ENCODE data around the gene PPIP5K2. TPM values are rescaled to one million over a fixed set of nuclear protein-coding genes. Genes with fewer than 3 reads are reported as not detected.

PPIP5K2 gene
- total and polyA plus RNA-seq, 2 of the 8 experiments (the other 6 are each of a cell fraction or from before 2014, with no cell fraction given) = 14.8 to 46.6 TPM

- no peak overlapping the region for H2BK12ac ChIP-seq (ENCODE audit: low read depth, low read length)
- no peaks in the 10 kb centered on the region for H3K23me2 ChIP-seq (ENCODE audit: low read depth, low read length)
- H4K5ac ChIP-seq (ENCODE audit: insufficient read length, low read depth, low read length) = no peak overlapping the region
- H3K79me2 ChIP-seq (ENCODE audit: control insufficient read depth in 1 of 2, insufficient read depth in 2 of 2, low read length in 2 of 2) = no peaks in the 10 kb centered on the region
- H2AK5ac ChIP-seq (ENCODE audit: low read depth, low read length) = no peak overlapping the region
- H3K36me3 ChIP-seq (ENCODE audit: control insufficient read depth in 2 of 4, insufficient read depth in 4 of 4, low read length in 3 of 4) = no peaks in the 10 kb centered on the region
- no peak overlapping the region for H2BK5ac ChIP-seq (ENCODE audit: low read depth, low read length)
- no peak overlapping the region for H4K91ac ChIP-seq (replicated peaks; ENCODE audit: insufficient read length, low read length)
- H3K4me1 ChIP-seq (replicated peaks in 1 of 4; ENCODE audit: control insufficient read depth in 3 of 4, insufficient read depth in 4 of 4, low read length in 3 of 4) = peaks cover 0 to 4% (median 3%) of the 10 kb centered on the region in 4 experiments; a peak in 5 of 7 replicates
- WGBS, 2 experiments (ENCODE audit: extremely low coverage in 1 of 2, insufficient coverage in 1 of 2, insufficient read length in 1 of 2, insufficient replicate concordance in 2 of 2, low coverage in 1 of 2, low lambda C conversion rate in 2 of 2, missing lambda C conversion rate in 1 of 2) = 79% methylated on average over 1 of the region's 1 CpG; no CpG with 5 or more reads in 1 of the 2 experiments
- no peak overlapping the region for H3K56ac ChIP-seq (replicated peaks; ENCODE audit: insufficient read length, low read depth, low read length)
- ChIA-PET CTCF (ENCODE audit: partially characterized antibody) (no interaction called here), POLR2A (ENCODE audit: partially characterized antibody) (no interaction called here)
- no peak overlapping the region for H2BK120ac ChIP-seq (replicated peaks; ENCODE audit: low read depth, low read length)
- no peaks in the 10 kb centered on the region for H4K20me1 ChIP-seq (replicated peaks in 1 of 2; ENCODE audit: control insufficient read depth in 1 of 2, insufficient read depth in 2 of 2, low read length in 2 of 2)
- no peak overlapping the region for H3K18ac ChIP-seq (ENCODE audit: extremely low read depth, low read length)
- H3K4me2 ChIP-seq (ENCODE audit: insufficient read depth in 1 of 2, low read depth in 2 of 2, low read length in 2 of 2) = no peak overlapping the region
- no peak overlapping the region for H3K9ac ChIP-seq (replicated peaks in 1 of 4; ENCODE audit: extremely low read depth in 1 of 4, low read depth in 3 of 4, low read length in 3 of 4)
- no peak for FAIRE-seq
- H3K9me3 ChIP-seq (ENCODE audit: insufficient read depth in 2 of 2, low read depth in 1 of 2, low read length in 1 of 2) = no peaks in the 10 kb centered on the region
- H3K4me3 ChIP-seq (ENCODE audit: extremely low read depth in 1 of 4, insufficient read depth in 2 of 4, low read depth in 3 of 4, low read length in 4 of 4) = no peak overlapping the region
- H3K23ac ChIP-seq (ENCODE audit: insufficient read length) = no peak overlapping the region
- no peaks in the 10 kb centered on the region for H3K79me1 ChIP-seq (ENCODE audit: low read depth, low read length)
- H3K27ac ChIP-seq (ENCODE audit: low read depth, low read length) = no peak overlapping the region
- DNase-seq (ENCODE audit: low read depth in 1 of 2, low spot score in 2 of 2) = no peak
- H4K8ac ChIP-seq (ENCODE audit: extremely low read depth, insufficient read depth, low read length) = no peak overlapping the region
- no peak overlapping the region for H2BK20ac ChIP-seq (ENCODE audit: low read length)
- H2BK15ac ChIP-seq (ENCODE audit: low read length) = no peak overlapping the region
- no peak overlapping the region for H3K4ac ChIP-seq (replicated peaks; ENCODE audit: insufficient read length, low read depth, low read length)
- H2AFZ ChIP-seq (ENCODE audit: low read length) = no peak overlapping the region
- H3K27me3 ChIP-seq (replicated peaks in 1 of 4; ENCODE audit: control insufficient read depth in 3 of 4, extremely low read depth in 1 of 4, insufficient read depth in 3 of 4, low read length in 3 of 4) = no peaks in the 10 kb centered on the region
- no peak overlapping the region for H3K14ac ChIP-seq (ENCODE audit: insufficient read length)
- no peak for TF ChIP-seq KDM4A (IDR thresholded peaks at IDR 0.05; ENCODE audit: low read depth, low read length, severe bottlenecking)
- no peak for TF ChIP-seq TAF7 (optimal IDR thresholded peaks at IDR 0.05; ENCODE audit: borderline replicate concordance, low read depth, low read length)
- TF ChIP-seq NANOG (IDR thresholded peaks at IDR 0.05; ENCODE audit: insufficient read depth, low read depth, low read length, poor library complexity, severe bottlenecking) = no peak
- TF ChIP-seq EGR1 (IDR thresholded peaks at IDR 0.05; ENCODE audit: borderline replicate concordance, low read depth, low read length) = no peak
- TF ChIP-seq BRCA1 (IDR thresholded peaks at IDR 0.05; ENCODE audit: low read depth, low read length) = no peak
- TF ChIP-seq, protein P1, sequence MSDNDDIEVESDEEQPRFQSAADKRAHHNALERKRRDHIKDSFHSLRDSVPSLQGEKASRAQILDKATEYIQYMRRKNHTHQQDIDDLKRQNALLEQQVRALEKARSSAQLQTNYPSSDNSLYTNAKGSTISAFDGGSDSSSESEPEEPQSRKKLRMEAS (IDR thresholded peaks at IDR 0.05) = no peak
- TF ChIP-seq SAP30 (IDR thresholded peaks at IDR 0.05; ENCODE audit: insufficient read depth, insufficient replicate concordance, low read length) = no peak
- TF ChIP-seq EP300 (IDR thresholded peaks at IDR 0.05; ENCODE audit: borderline replicate concordance in 1 of 2, low read depth in 2 of 2, low read length in 2 of 2) = no peak
- TF ChIP-seq SP2 (IDR thresholded peaks at IDR 0.05; ENCODE audit: low read length) = no peak
- TF ChIP-seq JUND (IDR thresholded peaks at IDR 0.05; ENCODE audit: low read length) = no peak
- no peak for TF ChIP-seq KDM5A (IDR thresholded peaks at IDR 0.05; ENCODE audit: low read length)
- no peak for TF ChIP-seq CEBPB (IDR thresholded peaks at IDR 0.05; ENCODE audit: low read depth, low read length)
- TF ChIP-seq GABPA (IDR thresholded peaks at IDR 0.05; ENCODE audit: borderline replicate concordance, insufficient read depth, low read length) = no peak
- TF ChIP-seq TCF12 (IDR thresholded peaks at IDR 0.05; ENCODE audit: low read depth, low read length) = no peak
Measured at GRCh38 chr5:103228588-103228987, 108.5 kb downstream of the PPIP5K2 start.

All from H1 (cell line).